ENCODE results near the gene NAT8L. TPM values are rescaled to one million over a fixed set of nuclear protein-coding genes. Genes with fewer than 3 reads are reported as not detected.

NAT8L gene
- total RNA-seq, 4 donors from 2014 or later: 4.2 to 113 (median 13.8) TPM

- no peak for TF ChIP-seq CTCF (IDR thresholded peaks at IDR 0.05; ENCODE audit: low read depth)
Observed at GRCh38 chr4:2082627-2083026, 23.5 kb downstream of the NAT8L start.

- no peak for TF ChIP-seq CTCF (IDR thresholded peaks at IDR 0.05; ENCODE audit: low read depth)
Observed at GRCh38 chr4:2083116-2083825, 24.1 kb downstream of the NAT8L start.

- no peak for TF ChIP-seq CTCF (IDR thresholded peaks at IDR 0.05; ENCODE audit: low read depth)
Observed at GRCh38 chr4:2083826-2084160, 24.7 kb downstream of the NAT8L start.

GRCh38 chr4:2084316-2084715 is 25.2 kb downstream of the NAT8L start:
- no peak for TF ChIP-seq CTCF (IDR thresholded peaks at IDR 0.05; ENCODE audit: low read depth)

GRCh38 chr4:2085496-2085901 is 26.4 kb downstream of the NAT8L start:
- TF ChIP-seq CTCF (IDR thresholded peaks at IDR 0.05; ENCODE audit: low read depth): no peak

- no peak for TF ChIP-seq CTCF (IDR thresholded peaks at IDR 0.05; ENCODE audit: low read depth)
Observed at GRCh38 chr4:2087170-2087569, 28.0 kb downstream of the NAT8L start.

GRCh38 chr4:2089222-2089621 is 30.1 kb downstream of the NAT8L start:
- no peak for TF ChIP-seq CTCF (IDR thresholded peaks at IDR 0.05; ENCODE audit: low read depth)

All from subcutaneous adipose tissue (tissue), 4 donors.